K562 (cell line): ENCODE measurements around the gene UBE2D2. TPM values are rescaled to one million over a fixed set of nuclear protein-coding genes. Genes with fewer than 3 reads are reported as not detected.

ENCODE experiments used
- C11orf30 ChIP-seq: fragments of 450-650 bp; IDR thresholded peaks from 2 replicates; pipeline ENCODE4 v1.6.1; 2016; ENCODE audit warnings: low read depth, mild to moderate bottlenecking
- CCNT2 ChIP-seq: IDR thresholded peaks from 2 replicates; pipeline ENCODE4 v1.6.1; 2011; ENCODE audit warnings: borderline replicate concordance, low read depth, mild to moderate bottlenecking, moderate library complexity, mixed read lengths, low read length; ENCODE audit not compliant: insufficient read length; ENCODE audit errors: extremely low read depth
- ETV1 ChIP-seq: fragments of 450-650 bp; conservative IDR thresholded peaks from 2 replicates; pipeline ENCODE4 v1.6.1; 2016; ENCODE audit warnings: missing genetic modification characterization, control low read depth, low read depth, missing compliant biosample characterization
- HOMEZ ChIP-seq: fragments of 250-450 bp; sonication (Bioruptor Pico); IDR thresholded peaks from 2 replicates; pipeline ENCODE4 v1.4.0; 2020; ENCODE audit warnings: mild to moderate bottlenecking, moderate library complexity
- JUN ChIP-seq, 2 experiments: sonication (generic) in 1 of 2; formaldehyde crosslinking in 1 of 2; IDR thresholded peaks; 2 replicates each; pipeline versions ENCODE4 v1.6.1 to v1.8.0; 2012 to 2022; ENCODE audit warnings: borderline replicate concordance in 2 of 2, mild to moderate bottlenecking in 2 of 2, improper control_type of control experiment in 1 of 2, low read depth in 1 of 2, low read length in 1 of 2, missing genetic modification reagents in 1 of 2
- NCOA2 ChIP-seq, 2 experiments: fragments of 450-650 bp; IDR thresholded peaks; 2 replicates each; pipeline ENCODE4 v1.6.1; 2018; ENCODE audit warnings: mild to moderate bottlenecking in 2 of 2, moderate library complexity in 1 of 2; ENCODE audit not compliant: partially characterized antibody in 2 of 2
- THRA ChIP-seq: fragments of 450-650 bp; IDR thresholded peaks from 2 replicates; pipeline ENCODE4 v1.6.1; 2017; ENCODE audit warnings: mild to moderate bottlenecking, moderate library complexity
- TSC22D4 ChIP-seq: fragments of 450-650 bp; IDR thresholded peaks from 2 replicates; pipeline ENCODE4 v1.6.1; 2016; ENCODE audit warnings: missing genetic modification characterization, missing biosample characterization, control low read depth
- ZBTB43 ChIP-seq: sonication (generic); formaldehyde crosslinking; IDR thresholded peaks from 2 replicates; pipeline ENCODE4 v1.8.0; 2023; ENCODE audit warnings: mild to moderate bottlenecking, missing genetic modification reagents
- ZNF23 ChIP-seq: fragments of 250-450 bp; sonication (Bioruptor Pico); IDR thresholded peaks from 2 replicates; pipeline ENCODE4 v1.4.0; 2020; ENCODE audit warnings: mild to moderate bottlenecking
- polyA plus RNA-seq, 8 experiments: library from polyadenylated mRNA; depleted of rRNA in 4 of 8; stranded (reverse) in 5 of 8; unstranded in 3 of 8; fragments of >200 nt; fragmentation: Nextera tagmentation in 2 of 8; fragmentation: Illumina TruSeq in 1 of 8; extraction: Ambion mirVana in 2 of 8; extraction: Trizol in 1 of 8; gene quantifications; 2 replicates each; pipeline versions ENCODE4 v1.2.1 to v1.2.3, GENCODE V29; 2011 to 2014; ENCODE audit warnings: inconsistent platforms in 1 of 8, missing spikeins in 1 of 8
- total RNA-seq, 7 experiments: library from RNA; depleted of rRNA in 6 of 7; stranded (reverse); fragments of >200 nt in 6 of 7; fragmentation: Illumina TruSeq in 2 of 7; extraction: Trizol in 2 of 7; gene quantifications; 2 replicates each; pipeline versions ENCODE4 v1.2.1 to v1.2.3, GENCODE V29; 2011 to 2021; ENCODE audit warnings: low replicate concordance in 1 of 7
- TF ChIP-seq, protein P1 (sequence below), 2 experiments: fragments of 450-650 bp; IDR thresholded peaks; 2 replicates each; pipeline ENCODE4 v1.6.1; 2016; ENCODE audit warnings: mild to moderate bottlenecking in 2 of 2, borderline replicate concordance in 1 of 2, low read depth in 1 of 2, moderate library complexity in 1 of 2

UBE2D2 gene
- total and polyA plus RNA-seq, 9 of the 15 experiments (the other 6 are each of a cell fraction or from before 2014, with no cell fraction given), result 53.6 to 198 (median 122) TPM

- TF ChIP-seq ZBTB43 (CRISPR knock-in tag), result 0 out of 2 replicates have a peak, but pooled peaks have one; percentile 53
- TF ChIP-seq CCNT2, result no peak
- no peak for TF ChIP-seq THRA
- TF ChIP-seq TSC22D4 (tag), result no peak
- TF ChIP-seq ETV1 (tag), result no peak
- TF ChIP-seq, protein P1, sequence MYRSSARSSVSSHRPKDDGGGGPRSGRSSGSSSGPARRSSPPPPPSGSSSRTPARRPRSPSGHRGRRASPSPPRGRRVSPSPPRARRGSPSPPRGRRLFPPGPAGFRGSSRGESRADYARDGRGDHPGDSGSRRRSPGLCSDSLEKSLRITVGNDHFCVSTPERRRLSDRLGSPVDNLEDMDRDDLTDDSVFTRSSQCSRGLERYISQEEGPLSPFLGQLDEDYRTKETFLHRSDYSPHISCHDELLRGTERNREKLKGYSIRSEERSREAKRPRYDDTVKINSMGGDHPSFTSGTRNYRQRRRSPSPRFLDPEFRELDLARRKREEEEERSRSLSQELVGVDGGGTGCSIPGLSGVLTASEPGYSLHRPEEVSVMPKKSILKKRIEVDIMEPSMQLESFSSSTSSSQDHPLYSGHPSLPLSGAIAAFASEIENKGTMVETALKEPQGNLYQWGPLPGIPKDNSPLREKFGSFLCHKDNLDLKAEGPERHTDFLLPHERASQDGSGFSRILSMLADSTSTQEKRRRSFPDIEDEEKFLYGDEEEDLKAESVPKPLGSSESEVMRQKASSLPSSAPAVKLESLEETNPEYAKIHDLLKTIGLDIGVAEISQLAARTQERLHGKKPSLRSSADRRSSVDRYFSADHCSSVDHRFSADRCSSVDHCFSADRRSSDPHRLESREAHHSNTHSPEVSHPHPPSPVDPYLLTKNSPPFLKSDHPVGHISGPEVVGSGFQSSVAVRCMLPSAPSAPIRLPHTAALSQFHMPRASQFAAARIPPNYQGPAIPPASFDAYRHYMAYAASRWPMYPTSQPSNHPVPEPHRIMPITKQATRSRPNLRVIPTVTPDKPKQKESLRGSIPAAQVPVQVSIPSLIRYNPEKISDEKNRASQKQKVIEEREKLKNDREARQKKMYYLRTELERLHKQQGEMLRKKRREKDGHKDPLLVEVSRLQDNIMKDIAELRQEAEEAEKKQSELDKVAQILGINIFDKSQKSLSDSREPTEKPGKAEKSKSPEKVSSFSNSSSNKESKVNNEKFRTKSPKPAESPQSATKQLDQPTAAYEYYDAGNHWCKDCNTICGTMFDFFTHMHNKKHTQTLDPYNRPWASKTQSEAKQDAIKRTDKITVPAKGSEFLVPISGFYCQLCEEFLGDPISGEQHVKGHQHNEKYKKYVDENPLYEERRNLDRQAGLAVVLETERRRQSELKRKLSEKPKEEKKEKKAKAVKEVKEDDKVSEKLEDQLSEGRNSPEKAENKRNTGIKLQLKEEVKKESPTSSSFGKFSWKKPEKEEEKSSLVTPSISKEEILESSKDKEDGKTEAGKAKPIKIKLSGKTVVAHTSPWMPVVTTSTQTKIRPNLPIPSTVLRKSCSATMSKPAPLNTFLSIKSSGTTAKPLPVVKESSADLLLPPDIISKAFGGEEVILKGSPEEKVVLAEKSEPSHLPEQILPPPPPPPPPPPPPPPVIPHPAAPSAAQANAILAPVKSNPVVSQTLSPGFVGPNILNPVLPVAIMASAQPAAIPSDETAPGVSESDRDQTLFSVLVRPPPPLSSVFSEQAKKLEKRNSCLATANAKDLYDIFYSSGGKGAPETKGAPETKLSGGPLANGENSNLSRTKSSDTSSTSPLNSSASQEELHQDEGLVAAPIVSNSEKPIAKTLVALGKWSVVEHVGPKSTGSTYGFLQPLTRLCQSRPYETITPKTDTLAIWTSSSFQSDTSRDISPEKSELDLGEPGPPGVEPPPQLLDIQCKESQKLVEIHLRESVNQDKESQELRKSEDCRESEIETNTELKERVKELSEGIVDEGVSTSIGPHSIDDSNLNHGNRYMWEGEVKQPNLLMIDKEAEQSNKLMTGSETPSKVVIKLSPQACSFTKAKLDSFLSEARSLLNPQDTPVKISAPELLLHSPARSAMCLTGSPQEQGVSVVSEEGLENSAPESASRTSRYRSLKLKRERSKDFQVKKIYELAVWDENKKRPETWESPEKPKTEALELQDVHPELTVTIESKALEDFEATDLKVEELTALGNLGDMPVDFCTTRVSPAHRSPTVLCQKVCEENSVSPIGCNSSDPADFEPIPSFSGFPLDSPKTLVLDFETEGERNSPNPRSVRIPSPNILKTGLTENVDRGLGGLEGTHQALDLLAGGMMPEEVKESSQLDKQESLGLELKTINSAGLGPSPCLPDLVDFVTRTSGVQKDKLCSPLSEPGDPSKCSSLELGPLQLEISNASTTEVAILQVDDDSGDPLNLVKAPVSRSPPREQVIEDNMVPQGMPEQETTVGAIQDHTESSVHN (IDR thresholded peaks at IDR 0.05; ENCODE audit: borderline replicate concordance in 1 of 2, low read depth in 1 of 2), result no peak
- TF ChIP-seq ZNF23 (CRISPR knock-in tag), result no peak
- no peak for TF ChIP-seq NCOA2 (IDR thresholded peaks at IDR 0.05; ENCODE audit: partially characterized antibody in 2 of 2)
- TF ChIP-seq C11orf30, result no peak
- no peak for TF ChIP-seq JUN (IDR thresholded peaks at IDR 0.05; ENCODE audit: borderline replicate concordance, low read depth, low read length)
- no peak for TF ChIP-seq JUN (CRISPR knock-in tag; IDR thresholded peaks at IDR 0.05; ENCODE audit: borderline replicate concordance)
- no peak for TF ChIP-seq HOMEZ
Observed at GRCh38 chr5:139668064-139668880, 107.1 kb downstream of the UBE2D2 start (continued).
